Measurements from ENCODE around the gene MLST8.
"Not testable (repeated sequence)": the region's sequence is repeated elsewhere in the genome, so short reads cannot be mapped to it uniquely, and the experiment has no call there.

Gene MLST8

GRCh38 chr16:2256531-2257140 is 51.4 kb downstream of the MLST8 start:
- H3K4me3 ChIP-seq (replicated peaks in 1 of 2; ENCODE audit: low read depth in 2 of 2, low read length in 2 of 2): no peak overlapping the region
- no peak for DNase-seq (ENCODE audit: low read depth in 2 of 2)
- TF ChIP-seq, protein P1, sequence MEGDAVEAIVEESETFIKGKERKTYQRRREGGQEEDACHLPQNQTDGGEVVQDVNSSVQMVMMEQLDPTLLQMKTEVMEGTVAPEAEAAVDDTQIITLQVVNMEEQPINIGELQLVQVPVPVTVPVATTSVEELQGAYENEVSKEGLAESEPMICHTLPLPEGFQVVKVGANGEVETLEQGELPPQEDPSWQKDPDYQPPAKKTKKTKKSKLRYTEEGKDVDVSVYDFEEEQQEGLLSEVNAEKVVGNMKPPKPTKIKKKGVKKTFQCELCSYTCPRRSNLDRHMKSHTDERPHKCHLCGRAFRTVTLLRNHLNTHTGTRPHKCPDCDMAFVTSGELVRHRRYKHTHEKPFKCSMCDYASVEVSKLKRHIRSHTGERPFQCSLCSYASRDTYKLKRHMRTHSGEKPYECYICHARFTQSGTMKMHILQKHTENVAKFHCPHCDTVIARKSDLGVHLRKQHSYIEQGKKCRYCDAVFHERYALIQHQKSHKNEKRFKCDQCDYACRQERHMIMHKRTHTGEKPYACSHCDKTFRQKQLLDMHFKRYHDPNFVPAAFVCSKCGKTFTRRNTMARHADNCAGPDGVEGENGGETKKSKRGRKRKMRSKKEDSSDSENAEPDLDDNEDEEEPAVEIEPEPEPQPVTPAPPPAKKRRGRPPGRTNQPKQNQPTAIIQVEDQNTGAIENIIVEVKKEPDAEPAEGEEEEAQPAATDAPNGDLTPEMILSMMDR (IDR thresholded peaks at IDR 0.05; ENCODE audit: low read depth, low read length): no peak

DNA sequence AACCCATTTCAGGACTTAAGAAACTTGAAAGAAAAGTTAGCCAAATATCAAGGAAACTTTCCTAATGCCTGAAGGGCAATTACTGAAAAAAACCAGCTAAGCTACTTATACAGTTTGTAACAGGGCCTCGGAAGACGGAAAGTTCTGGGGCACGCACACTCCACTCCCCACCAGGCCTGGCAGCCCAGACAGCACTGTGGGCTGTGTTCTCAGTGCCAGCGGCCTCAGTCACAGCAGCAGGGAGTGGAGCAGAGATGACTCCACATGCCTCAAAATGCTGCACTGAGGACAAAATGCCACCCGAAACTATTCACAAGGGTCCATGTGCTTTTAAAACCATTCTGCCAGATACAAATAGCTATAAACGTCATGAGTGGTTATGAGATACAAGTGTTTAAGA is 52.5 kb downstream of the MLST8 start:
- H3K4me3 ChIP-seq (replicated peaks in 1 of 2; ENCODE audit: low read depth in 2 of 2, low read length in 2 of 2): no peak overlapping the region
- TF ChIP-seq, protein P1 (IDR thresholded peaks at IDR 0.05; ENCODE audit: low read depth, low read length): no peak
- DNase-seq (ENCODE audit: low read depth in 2 of 2): no peak

DNA sequence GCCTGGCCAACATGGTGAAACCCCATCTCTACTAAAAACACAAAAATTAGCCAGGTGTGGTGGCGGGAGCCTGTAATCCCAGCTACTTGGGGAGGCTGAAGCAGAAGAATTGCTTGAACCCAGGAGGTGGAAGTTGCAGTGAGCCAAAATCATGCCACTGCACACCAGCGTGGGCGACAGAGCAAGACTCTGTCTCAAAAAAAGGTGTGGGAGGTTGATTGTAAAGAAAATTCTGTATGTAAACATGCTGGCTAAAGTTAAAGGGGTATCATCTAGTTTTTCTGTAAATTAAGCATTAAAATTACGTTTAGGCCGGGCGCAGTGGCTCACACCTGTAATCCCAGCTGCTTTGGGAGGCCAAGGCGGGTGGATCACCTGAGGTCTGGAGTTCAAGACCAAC is 53.3 kb downstream of the MLST8 start:
- H3K4me3 ChIP-seq (replicated peaks in 1 of 2; ENCODE audit: low read depth in 2 of 2, low read length in 2 of 2); DNase-seq (ENCODE audit: low read depth in 2 of 2): not testable (repeated sequence)
